GM18502 (cell line): ENCODE results near the gene MYL10.

ENCODE experiments used
- ATAC-seq: cut with Tn5 transposase; IDR thresholded peaks from one replicate; pipeline ENCODE4 v1.9.1; 2021; ENCODE audit warnings: mild to moderate bottlenecking; ENCODE audit not compliant: unreplicated experiment, poor library complexity

Gene MYL10

GRCh38 chr7:101599787-101600186 is 29.3 kb downstream of the MYL10 start:
- ATAC-seq: no peak

- no peak for ATAC-seq
Measured at GRCh38 chr7:101598986-101599771, 29.9 kb downstream of the MYL10 start.

GRCh38 chr7:101598422-101598985 is 30.6 kb downstream of the MYL10 start:
- no peak for ATAC-seq

GRCh38 chr7:101597941-101598340 is 31.2 kb downstream of the MYL10 start:
- ATAC-seq: no peak

GRCh38 chr7:101596898-101597297 is 32.2 kb downstream of the MYL10 start:
- no peak for ATAC-seq

GRCh38 chr7:101595766-101596537 is 33.1 kb downstream of the MYL10 start:
- ATAC-seq: no peak

GRCh38 chr7:101595246-101595645 is 33.9 kb downstream of the MYL10 start:
- ATAC-seq: no peak

GRCh38 chr7:101594790-101595189 is 34.3 kb downstream of the MYL10 start:
- ATAC-seq: no peak

- ATAC-seq: no peak
Measured at GRCh38 chr7:101593556-101593955, 35.5 kb downstream of the MYL10 start.

GRCh38 chr7:101591504-101591903 is 37.6 kb downstream of the MYL10 start:
- ATAC-seq: no peak

GRCh38 chr7:101590663-101591435 is 38.2 kb downstream of the MYL10 start:
- ATAC-seq: no peak

GRCh38 chr7:101589976-101590662 is 39.0 kb downstream of the MYL10 start:
- ATAC-seq: no peak

- ATAC-seq: no peak
Measured at GRCh38 chr7:101589052-101589451, 40.0 kb downstream of the MYL10 start.

- no peak for ATAC-seq
Measured at GRCh38 chr7:101588131-101588935, 40.8 kb downstream of the MYL10 start.

- ATAC-seq: no peak
Measured at GRCh38 chr7:101586906-101587677, 42.0 kb downstream of the MYL10 start.

GRCh38 chr7:101586078-101586905 is 42.8 kb downstream of the MYL10 start:
- no peak for ATAC-seq

GRCh38 chr7:101582971-101583370 is 46.1 kb downstream of the MYL10 start:
- no peak for ATAC-seq

GRCh38 chr7:101581891-101582290 is 47.2 kb downstream of the MYL10 start:
- no peak for ATAC-seq
